Activated effector memory CD4-positive, alpha-beta T cell treated with anti-CD3 and anti-CD28 coated beads, Interleukin-2, amount 50 U/mL, for 16 hours (primary cell): Measurements from ENCODE around the gene ZNF330.
"Not testable (repeated sequence)": the region's sequence is repeated elsewhere in the genome, so short reads cannot be mapped to it uniquely, and the experiment has no call there.

Source experiments
- DNase-seq: peaks from one replicate; pipeline ENCODE4 v3.0.0-alpha.2; 2020

The ZNF330 gene

GRCh38 chr4:141220691-141221659, at the start of gene ZNF330:
Gene ZNF330, plus strand, starts transcription at chr4:141220895. Its CDS starts 1,477 bp downstream, at chr4:141222372.
- DNase-seq = peak; percentile 96

GRCh38 chr4:141174457-141174856, 46.2 kb upstream of the ZNF330 start:
- DNase-seq = no peak

GRCh38 chr4:141177171-141177570, 43.5 kb upstream of the ZNF330 start:
- no peak for DNase-seq

GRCh38 chr4:141179474-141180373, 41.0 kb upstream of the ZNF330 start:
- DNase-seq = no peak

GRCh38 chr4:141180991-141181761, 39.5 kb upstream of the ZNF330 start:
- no peak for DNase-seq

- not testable (repeated sequence) for DNase-seq
Measured at GRCh38 chr4:141183491-141183890, 37.2 kb upstream of the ZNF330 start.

GRCh38 chr4:141192564-141192963, 28.1 kb upstream of the ZNF330 start:
- no peak for DNase-seq

- DNase-seq = no peak
Measured at GRCh38 chr4:141193516-141194034, 27.1 kb upstream of the ZNF330 start.

- DNase-seq = no peak
Measured at GRCh38 chr4:141195095-141195707, 25.5 kb upstream of the ZNF330 start.

- no peak for DNase-seq
Measured at GRCh38 chr4:141196227-141196933, 24.3 kb upstream of the ZNF330 start.

- DNase-seq = no peak
Measured at GRCh38 chr4:141207961-141208360, 12.7 kb upstream of the ZNF330 start.

- no peak for DNase-seq
Measured at GRCh38 chr4:141210168-141210567, 10.5 kb upstream of the ZNF330 start.

- DNase-seq = no peak
Measured at GRCh38 chr4:141213550-141213991, 7.1 kb upstream of the ZNF330 start.

GRCh38 chr4:141215030-141215429, 5.7 kb upstream of the ZNF330 start:
- no peak for DNase-seq

GRCh38 chr4:141216002-141216761, 4.5 kb upstream of the ZNF330 start:
- no peak for DNase-seq

- no peak for DNase-seq
Measured at GRCh38 chr4:141220271-141220670, 424 bp upstream of the ZNF330 start.

GRCh38 chr4:141223418-141223817, 2.7 kb downstream of the ZNF330 start:
- DNase-seq = no peak

- not testable (repeated sequence) for DNase-seq
Measured at GRCh38 chr4:141227280-141227679, 6.6 kb downstream of the ZNF330 start.

GRCh38 chr4:141229408-141230101, 8.9 kb downstream of the ZNF330 start:
- DNase-seq = no peak

- no peak for DNase-seq
Measured at GRCh38 chr4:141233673-141234072, 13.0 kb downstream of the ZNF330 start.
